ENCODE results near the gene PCDHA1.

PCDHA1 gene

DNA sequence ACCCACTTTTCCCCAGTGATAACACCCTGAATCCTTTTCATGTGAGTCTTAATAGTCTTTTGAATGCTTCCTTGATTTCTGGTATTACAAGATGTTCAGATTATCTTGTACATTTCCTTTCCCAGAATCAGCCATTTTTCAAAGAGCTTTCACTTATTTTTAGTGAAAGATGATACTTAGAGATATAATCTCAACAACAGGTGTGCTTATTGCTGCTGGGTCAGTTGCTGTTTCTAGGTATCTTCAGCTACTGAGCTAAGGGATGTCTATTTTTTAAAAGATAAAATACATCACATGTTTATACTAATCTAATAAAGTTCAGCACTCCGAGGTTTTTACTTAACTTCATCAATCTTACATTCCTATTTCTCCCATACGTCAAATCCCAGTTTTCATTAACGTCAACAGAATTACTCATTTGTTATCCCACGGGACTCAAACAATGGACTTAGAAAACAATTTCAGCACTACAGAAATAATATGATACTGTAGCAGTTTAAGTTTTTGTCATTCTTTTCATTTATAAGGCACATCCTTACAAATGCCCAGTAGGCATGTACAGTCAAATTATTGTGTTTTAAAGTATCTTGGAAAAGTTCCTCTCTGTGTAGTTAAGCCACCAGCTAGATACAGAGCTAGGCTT lies 149.1 kb downstream of the PCDHA1 start:
- ATAC-seq = no peak
- no peak for TF ChIP-seq TSHZ2 (CRISPR knock-in tag; IDR thresholded peaks at IDR 0.05)
- TF ChIP-seq ISL1 (CRISPR knock-in tag; IDR thresholded peaks at IDR 0.05) = peak; percentile 21; the same call in 1 of the 2 replicates

DNA sequence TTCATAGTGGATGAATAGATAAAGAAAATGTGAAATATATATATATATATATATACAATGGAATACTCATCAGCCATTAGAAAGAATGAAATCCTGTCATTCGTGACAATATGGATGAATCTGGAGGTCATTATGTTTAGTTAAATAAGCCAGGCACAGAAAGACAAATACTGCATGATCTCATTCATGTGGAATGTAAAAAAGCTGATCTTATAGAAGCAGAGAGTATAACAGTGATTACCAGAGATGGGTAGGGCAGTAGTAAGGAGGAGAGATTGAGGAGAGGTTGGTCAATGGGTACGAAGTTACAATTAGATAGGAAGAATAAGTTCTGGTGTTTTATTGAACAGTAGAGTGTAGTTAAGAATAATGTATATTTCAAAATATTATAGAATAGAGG lies 160.6 kb downstream of the PCDHA1 start:
- ATAC-seq = no peak

More for the DNA sequence above, 160.6 kb downstream of the PCDHA1 start:
- TF ChIP-seq TCF4 (CRISPR knock-in tag; IDR thresholded peaks at IDR 0.05; ENCODE audit: borderline replicate concordance) (no peak), OSR1 (CRISPR knock-in tag; IDR thresholded peaks at IDR 0.05) (no peak), ZFP30 (CRISPR knock-in tag; IDR thresholded peaks at IDR 0.05) (no peak), ISL1 (CRISPR knock-in tag; IDR thresholded peaks at IDR 0.05) (no peak), GLIS3 (CRISPR knock-in tag; IDR thresholded peaks at IDR 0.05) (no peak), ZNF565 (CRISPR knock-in tag; conservative IDR thresholded peaks at IDR 0.05; ENCODE audit: low read depth) (no peak), POU6F1 (CRISPR knock-in tag; IDR thresholded peaks at IDR 0.05; ENCODE audit: borderline replicate concordance, low read depth) (no peak), ZFP3 (CRISPR knock-in tag; IDR thresholded peaks at IDR 0.05) (no peak), RARB (CRISPR knock-in tag; IDR thresholded peaks at IDR 0.05) (no peak), TSHZ2 (CRISPR knock-in tag; IDR thresholded peaks at IDR 0.05) (no peak), TOX (CRISPR knock-in tag; IDR thresholded peaks at IDR 0.05; ENCODE audit: borderline replicate concordance) (no peak), ZNF8 (CRISPR knock-in tag; IDR thresholded peaks at IDR 0.05) (no peak), BACH2 (CRISPR knock-in tag; IDR thresholded peaks at IDR 0.05; ENCODE audit: borderline replicate concordance) (no peak), ESRRG (CRISPR knock-in tag; IDR thresholded peaks at IDR 0.05) (no peak), CSRNP3 (CRISPR knock-in tag; IDR thresholded peaks at IDR 0.05) (no peak), ZNF70 (CRISPR knock-in tag; IDR thresholded peaks at IDR 0.05) (no peak), PATZ1 (CRISPR knock-in tag; IDR thresholded peaks at IDR 0.05; ENCODE audit: borderline replicate concordance) (no peak)
- TF ChIP-seq, protein P1, sequence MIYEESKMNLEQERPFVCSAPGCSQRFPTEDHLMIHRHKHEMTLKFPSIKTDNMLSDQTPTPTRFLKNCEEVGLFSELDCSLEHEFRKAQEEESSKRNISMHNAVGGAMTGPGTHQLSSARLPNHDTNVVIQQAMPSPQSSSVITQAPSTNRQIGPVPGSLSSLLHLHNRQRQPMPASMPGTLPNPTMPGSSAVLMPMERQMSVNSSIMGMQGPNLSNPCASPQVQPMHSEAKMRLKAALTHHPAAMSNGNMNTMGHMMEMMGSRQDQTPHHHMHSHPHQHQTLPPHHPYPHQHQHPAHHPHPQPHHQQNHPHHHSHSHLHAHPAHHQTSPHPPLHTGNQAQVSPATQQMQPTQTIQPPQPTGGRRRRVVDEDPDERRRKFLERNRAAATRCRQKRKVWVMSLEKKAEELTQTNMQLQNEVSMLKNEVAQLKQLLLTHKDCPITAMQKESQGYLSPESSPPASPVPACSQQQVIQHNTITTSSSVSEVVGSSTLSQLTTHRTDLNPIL (CRISPR knock-in tag; IDR thresholded peaks at IDR 0.05; ENCODE audit: low read depth) = no peak

All from SK-N-SH treated with all-trans-retinoic acid at 6 μM for 48 hours (cell line).